GM12878 (cell line): ENCODE measurements around the gene PDGFC. TPM values are rescaled to one million over a fixed set of nuclear protein-coding genes. Genes with fewer than 3 reads are reported as not detected.

Experiments
- ATAC-seq: fragments of 200-7000 bp; cut with Tn5 transposase; 3 replicates; pipeline ENCODE4 v1.9.1; 2020; ENCODE audit warnings: mild to moderate bottlenecking, moderate library complexity
- BruUV-seq: library from RNA; stranded (reverse); fragments of 400-500 nt; replicated peaks from 2 replicates; lab custom pipeline; 2021; lab: Mats Ljungman, UMichigan
- CTCF ChIA-PET: fragments of 300-600 bp; sonication (Branson Sonifier 250); formaldehyde crosslinking; extraction: SDS; loops from one replicate; lab custom pipeline; 2021; ENCODE audit warnings: inconsistent platforms; lab: Yijun Ruan, JAX
- POLR2A ChIA-PET: fragments of 350-600 bp; formaldehyde crosslinking; extraction: SDS; loops from one replicate; lab custom pipeline; 2021; ENCODE audit warnings: inconsistent platforms; lab: Charles Lee
- RAD21 ChIA-PET: fragments of 300-600 bp; sonication (Branson Sonifier 250); formaldehyde crosslinking; loops from one replicate; lab custom pipeline; 2023; ENCODE audit warnings: antibody characterized with exemption; ENCODE audit not compliant: unreplicated experiment; lab: Charles Lee
- SMC1A ChIA-PET: fragments of 300-600 bp; sonication (Branson Sonifier 250); formaldehyde crosslinking; loops from one replicate; lab custom pipeline; 2023; ENCODE audit not compliant: unreplicated experiment, uncharacterized antibody; lab: Charles Lee
- DNase-seq: peaks from one replicate; pipeline ENCODE4 v3.0.0-alpha.2; 2011; ENCODE audit warnings: low read depth, low spot score
- FAIRE-seq: peaks from 3 replicates; lab custom pipeline; 2011; peaks lifted over from hg19 to GRCh38; lab: Jason Lieb, UNC
- H2AFZ ChIP-seq: 2 replicates; pipeline ENCODE4 v1.6.0; 2011; ENCODE audit warnings: low read depth, low read length, control low read depth; ENCODE audit not compliant: control insufficient read depth
- H3K27ac ChIP-seq: 2 replicates; pipeline ENCODE4 v1.5.1; 2011; ENCODE audit warnings: control low read depth; ENCODE audit not compliant: control insufficient read depth, insufficient read depth
- H3K27me3 ChIP-seq, 2 experiments: replicated peaks in 1 of 2; 2 replicates each; pipeline versions ENCODE4 v1.6.0 to v1.6.1; 2011; ENCODE audit warnings: low read length in 1 of 2; ENCODE audit not compliant: control insufficient read depth in 2 of 2, insufficient read depth in 2 of 2
- H3K36me3 ChIP-seq, 2 experiments: 2 replicates each; pipeline ENCODE4 v1.5.1; 2011; ENCODE audit warnings: low read length in 1 of 2; ENCODE audit not compliant: control insufficient read depth in 2 of 2, insufficient read depth in 2 of 2
- H3K4me1 ChIP-seq: 2 replicates; pipeline ENCODE4 v1.6.1; 2011; ENCODE audit warnings: mild to moderate bottlenecking, low read length, moderate library complexity, mixed read lengths; ENCODE audit not compliant: control insufficient read depth, insufficient read depth
- H3K4me2 ChIP-seq: 2 replicates; pipeline ENCODE4 v1.6.0; 2011; ENCODE audit warnings: control low read depth; ENCODE audit not compliant: control insufficient read depth, insufficient read depth
- H3K4me3 ChIP-seq: fragments of 200-600 bp; sonication (generic); 2 replicates; pipeline ENCODE4 v1.5.1; 2016
- H3K79me2 ChIP-seq: 2 replicates; pipeline ENCODE4 v1.6.0; 2011; ENCODE audit warnings: low read length; ENCODE audit not compliant: control insufficient read depth, insufficient read depth
- H3K9ac ChIP-seq: 2 replicates; pipeline ENCODE4 v1.8.0; 2011; ENCODE audit warnings: low read length, control low read depth, mixed read lengths; ENCODE audit not compliant: control insufficient read depth, insufficient read depth
- H3K9me3 ChIP-seq: replicated peaks from 3 replicates; pipeline ENCODE4 v1.5.1; 2011; ENCODE audit warnings: mild to moderate bottlenecking, low read length; ENCODE audit not compliant: control insufficient read depth, insufficient read depth
- H4K20me1 ChIP-seq: 2 replicates; pipeline ENCODE4 v1.6.0; 2011; ENCODE audit not compliant: control insufficient read depth, insufficient read depth
- NBN ChIP-seq: fragments of 450-650 bp; IDR thresholded peaks from 2 replicates; pipeline ENCODE4 v1.6.1; 2016
- NFXL1 ChIP-seq: fragments of 450-650 bp; IDR thresholded peaks from 2 replicates; pipeline ENCODE4 v1.6.1; 2017; ENCODE audit warnings: antibody characterized with exemption, mild to moderate bottlenecking, borderline replicate concordance
- PML ChIP-seq: IDR thresholded peaks from 2 replicates; pipeline ENCODE4 v1.6.1; 2012; ENCODE audit warnings: low read length, inconsistent platforms
- SIX5 ChIP-seq: IDR thresholded peaks from 2 replicates; pipeline ENCODE4 v1.6.1; 2011; ENCODE audit warnings: mild to moderate bottlenecking, low read depth, low read length, moderate library complexity; ENCODE audit not compliant: severe bottlenecking
- SPI1 ChIP-seq: IDR thresholded peaks from 2 replicates; pipeline ENCODE4 v1.6.1; 2011; ENCODE audit warnings: low read depth, mild to moderate bottlenecking, low read length, moderate library complexity, borderline replicate concordance; ENCODE audit not compliant: insufficient read depth
- ZNF217 ChIP-seq: fragments of 450-650 bp; IDR thresholded peaks from 2 replicates; pipeline ENCODE4 v1.6.1; 2017; ENCODE audit warnings: antibody characterized with exemption, mild to moderate bottlenecking
- WGBS: methylation state at CpG from one replicate; pipeline ENCODE4 v1.1.6; 2016; ENCODE audit warnings: low lambda C conversion rate; ENCODE audit not compliant: insufficient replicate concordance, insufficient coverage; ENCODE audit errors: missing lambda C conversion rate; 5-methylcytosine and 5-hydroxymethylcytosine counted together
- in situ Hi-C: fragments of 300-500 bp; cut with MboI; formaldehyde crosslinking; loops from 9 replicates; pipeline ENCODE4 v1.14.3; 2018; ENCODE audit warnings: mixed read lengths
- intact Hi-C: fragments of 100-400 bp; cut with micrococcal nuclease; formaldehyde crosslinking; loops from one replicate; pipeline ENCODE4 v1.14.2; 2022; ENCODE audit not compliant: unreplicated experiment
- polyA plus RNA-seq, 11 experiments: library from polyadenylated mRNA; depleted of rRNA in 4 of 11; unstranded in 6 of 11; stranded (reverse) in 5 of 11; fragments of >200 nt; fragmentation: Nextera tagmentation in 4 of 11; fragmentation: Illumina TruSeq in 1 of 11; extraction: Ambion mirVana in 4 of 11; extraction: Trizol in 1 of 11; gene quantifications; 1 replicate in 1 of 11; 2 replicates in 10 of 11; pipeline versions ENCODE4 v1.2.1 to v1.2.3, GENCODE V29; 2011 to 2016; ENCODE audit warnings: inconsistent platforms in 2 of 11, missing spikeins in 2 of 11, low read depth in 1 of 11
- total RNA-seq, 4 experiments: library from RNA; depleted of rRNA in 3 of 4; stranded (reverse); fragments of >200 nt in 3 of 4; fragmentation: Illumina TruSeq in 1 of 4; extraction: Trizol in 1 of 4; gene quantifications; 2 replicates each; pipeline versions ENCODE4 v1.2.1 to v1.2.3, GENCODE V29; 2013 to 2021
- TF ChIP-seq, protein P1 (sequence below): fragments of 450-650 bp; conservative IDR thresholded peaks from 2 replicates; pipeline ENCODE4 v1.6.1; 2017; ENCODE audit warnings: mild to moderate bottlenecking, moderate library complexity

PDGFC gene
- total and polyA plus RNA-seq, 10 of the 15 experiments (the other 5 are each of a cell fraction or from before 2014, with no cell fraction given): 0.02 to 0.18 TPM; not detected in 8

- TF ChIP-seq, protein P1, sequence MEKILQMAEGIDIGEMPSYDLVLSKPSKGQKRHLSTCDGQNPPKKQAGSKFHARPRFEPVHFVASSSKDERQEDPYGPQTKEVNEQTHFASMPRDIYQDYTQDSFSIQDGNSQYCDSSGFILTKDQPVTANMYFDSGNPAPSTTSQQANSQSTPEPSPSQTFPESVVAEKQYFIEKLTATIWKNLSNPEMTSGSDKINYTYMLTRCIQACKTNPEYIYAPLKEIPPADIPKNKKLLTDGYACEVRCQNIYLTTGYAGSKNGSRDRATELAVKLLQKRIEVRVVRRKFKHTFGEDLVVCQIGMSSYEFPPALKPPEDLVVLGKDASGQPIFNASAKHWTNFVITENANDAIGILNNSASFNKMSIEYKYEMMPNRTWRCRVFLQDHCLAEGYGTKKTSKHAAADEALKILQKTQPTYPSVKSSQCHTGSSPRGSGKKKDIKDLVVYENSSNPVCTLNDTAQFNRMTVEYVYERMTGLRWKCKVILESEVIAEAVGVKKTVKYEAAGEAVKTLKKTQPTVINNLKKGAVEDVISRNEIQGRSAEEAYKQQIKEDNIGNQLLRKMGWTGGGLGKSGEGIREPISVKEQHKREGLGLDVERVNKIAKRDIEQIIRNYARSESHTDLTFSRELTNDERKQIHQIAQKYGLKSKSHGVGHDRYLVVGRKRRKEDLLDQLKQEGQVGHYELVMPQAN: no peak
- TF ChIP-seq NBN: no peak
Measured at GRCh38 chr4:156906325-156906724, 65.3 kb downstream of the PDGFC start (continued).

GRCh38 chr4:156901871-156902270, 69.7 kb downstream of the PDGFC start:
- Histone ChIP-seq H3K4me2 (no peak overlapping the region), H3K79me2 (no peaks in the 10 kb centered on the region), H3K27me3 (no peaks in the 10 kb centered on the region), H3K9me3 (no peaks in the 10 kb centered on the region), H3K4me3 (no peak overlapping the region), H4K20me1 (no peaks in the 10 kb centered on the region), H3K9ac (no peak overlapping the region), H3K4me1 (no peaks in the 10 kb centered on the region), H3K36me3 (no peaks in the 10 kb centered on the region), H3K27ac (no peak overlapping the region), H2AFZ (no peak overlapping the region)
- no peak for ATAC-seq
- RAD21 ChIA-PET: no interaction called here
- CTCF ChIA-PET: no interaction called here
- intact Hi-C loops (no loop called here), in situ Hi-C loops (no loop called here)
- BruUV-seq: no TSS peak
- 27% methylated on average over 3 of the region's 3 CpGs for WGBS
- TF ChIP-seq PML (no peak), SIX5 (no peak), NFXL1 (no peak), ZNF217 (no peak), SPI1 (no peak)
- no peak for FAIRE-seq
- SMC1A ChIA-PET: no interaction called here
- POLR2A ChIA-PET: no interaction called here
- DNase-seq: no peak
